NCI-H2171 (cell line): ENCODE measurements around the gene GPR158.

Source experiments
- DNase-seq: peaks from one replicate; lab custom pipeline; 2025; lab: John Stamatoyannopoulos, UW

The GPR158 gene

DNA sequence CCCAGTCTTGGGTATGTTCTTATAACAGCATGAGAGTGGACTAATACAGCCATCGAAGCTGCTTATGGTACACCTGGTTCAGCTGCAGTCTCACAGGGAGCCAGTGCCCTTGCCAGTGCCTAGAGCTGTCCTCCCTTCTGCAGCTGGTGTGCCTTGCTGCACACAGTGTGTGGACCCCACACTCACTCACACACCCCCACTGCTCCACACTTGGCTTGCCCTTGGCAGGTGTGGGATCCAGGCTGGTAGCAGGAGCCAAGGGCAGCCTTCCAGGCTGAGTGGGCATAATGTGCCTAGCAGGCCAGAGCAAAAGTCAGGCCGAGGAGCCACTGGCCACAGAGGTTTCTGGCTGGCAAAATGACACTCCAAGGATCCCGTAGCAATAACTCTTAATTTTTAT is 217.3 kb downstream of the GPR158 start:
- DNase-seq, result no peak

- DNase-seq, result no peak
These were observed 218.8 kb downstream of the GPR158 start for GRCh38 chr10:25393621-25394020.

DNA sequence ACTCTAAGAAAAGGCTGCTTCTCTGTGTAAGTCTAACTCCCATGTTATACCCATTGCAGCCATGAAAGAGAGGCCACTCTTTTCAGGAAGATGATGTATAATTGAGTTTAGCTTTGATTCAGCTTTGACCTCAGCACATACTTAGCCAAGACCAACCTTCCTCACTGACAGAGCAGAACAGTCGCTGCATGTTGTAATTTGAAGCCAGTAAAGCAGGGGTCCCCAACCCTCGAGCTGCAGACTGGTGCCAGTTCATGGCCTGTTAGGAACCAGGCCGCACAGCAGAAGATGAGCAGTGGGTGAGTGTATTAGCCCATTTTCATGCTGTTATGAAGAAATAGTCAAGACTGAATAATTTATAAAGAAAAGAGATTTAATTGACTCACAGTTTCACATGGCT is 223.9 kb downstream of the GPR158 start:
- DNase-seq, result no peak

GRCh38 chr10:25405871-25406270 is 231.1 kb downstream of the GPR158 start:
- DNase-seq, result no peak

GRCh38 chr10:25417611-25418010 is 242.8 kb downstream of the GPR158 start:
- DNase-seq, result no peak

DNA sequence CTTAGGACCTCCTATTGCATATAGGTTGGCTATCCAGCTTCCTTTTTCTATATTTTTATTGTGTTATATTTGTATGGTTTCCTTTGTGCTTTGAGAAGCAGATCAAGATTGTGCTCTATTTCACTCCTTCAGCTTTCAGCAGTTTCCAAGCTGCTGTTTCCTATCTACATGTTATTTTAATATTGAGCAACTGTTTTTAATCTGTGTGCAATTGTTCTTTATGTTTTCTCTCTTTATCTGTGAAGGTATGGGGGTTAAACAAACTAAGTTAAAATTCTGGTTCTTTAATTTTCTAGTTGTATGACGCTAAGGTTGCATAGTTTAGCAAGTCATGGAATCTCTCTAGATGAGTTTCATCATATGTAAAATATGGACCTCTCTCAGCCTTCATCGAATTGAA is 251.0 kb downstream of the GPR158 start:
- no peak for DNase-seq

- no peak for DNase-seq
These were observed 261.6 kb downstream of the GPR158 start for GRCh38 chr10:25436431-25436830.

DNA sequence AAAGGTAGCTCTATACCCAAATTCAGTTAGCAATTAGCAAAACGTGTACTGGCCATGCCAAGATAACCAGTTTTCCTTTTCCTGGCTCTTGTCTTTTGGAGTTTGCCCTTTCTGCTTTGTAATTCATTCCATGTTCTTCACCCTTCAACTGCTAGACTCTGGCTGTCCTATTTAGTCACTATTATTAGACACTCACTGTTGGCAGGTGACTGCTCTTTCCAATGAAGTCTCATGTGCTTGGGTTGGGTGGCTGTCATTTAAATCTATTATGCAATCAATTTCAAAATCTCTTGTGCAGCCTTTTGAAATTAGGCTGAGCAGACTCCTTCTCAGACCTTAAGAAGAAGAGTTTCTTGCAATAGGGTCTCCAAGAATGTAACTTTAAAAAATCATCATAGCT is 266.5 kb downstream of the GPR158 start:
- DNase-seq, result no peak

GRCh38 chr10:25444266-25444665 is 269.5 kb downstream of the GPR158 start:
- DNase-seq, result no peak

DNA sequence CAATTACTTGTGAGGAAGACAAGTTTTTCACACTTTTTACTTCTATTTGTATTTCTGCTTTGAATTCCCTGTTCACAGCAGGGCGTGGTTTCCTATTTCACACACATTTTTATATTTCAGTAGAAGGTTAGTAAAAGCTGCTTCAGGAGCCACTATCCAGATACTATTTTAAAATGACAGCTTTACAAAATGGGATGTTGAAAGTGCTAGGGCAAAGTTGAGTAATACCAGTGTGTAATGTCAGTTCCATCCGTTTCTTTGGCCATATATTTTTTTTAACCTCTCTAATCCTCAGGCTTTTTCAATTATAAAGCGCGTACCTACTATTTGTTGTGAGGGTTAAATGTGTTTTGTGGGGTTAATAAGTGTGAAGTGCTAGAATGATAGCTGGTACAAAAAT is 276.6 kb downstream of the GPR158 start:
- DNase-seq, result no peak

GRCh38 chr10:25453619-25454018 is 278.8 kb downstream of the GPR158 start:
- DNase-seq, result no peak

- no peak for DNase-seq
These were observed 281.3 kb downstream of the GPR158 start for GRCh38 chr10:25455980-25456567.

DNA sequence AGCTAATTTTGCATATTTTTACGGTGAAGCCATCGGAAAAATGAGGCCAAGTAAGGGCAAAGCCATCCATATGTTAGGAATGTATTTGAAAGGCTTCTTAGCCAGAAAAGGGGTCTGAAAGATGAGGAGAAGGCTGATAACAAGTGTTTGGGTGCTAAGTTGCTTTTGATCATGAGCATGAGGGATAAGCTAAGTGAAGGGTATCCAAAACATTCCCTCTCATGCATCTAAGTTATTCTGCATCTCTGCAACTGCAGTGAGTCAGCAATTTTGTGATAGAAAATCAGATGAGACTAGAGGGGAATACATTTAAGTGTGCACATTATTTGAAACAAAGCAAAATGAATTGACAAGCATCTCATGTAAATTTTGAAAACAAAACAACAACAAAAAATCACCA is 282.8 kb downstream of the GPR158 start:
- no peak for DNase-seq

DNA sequence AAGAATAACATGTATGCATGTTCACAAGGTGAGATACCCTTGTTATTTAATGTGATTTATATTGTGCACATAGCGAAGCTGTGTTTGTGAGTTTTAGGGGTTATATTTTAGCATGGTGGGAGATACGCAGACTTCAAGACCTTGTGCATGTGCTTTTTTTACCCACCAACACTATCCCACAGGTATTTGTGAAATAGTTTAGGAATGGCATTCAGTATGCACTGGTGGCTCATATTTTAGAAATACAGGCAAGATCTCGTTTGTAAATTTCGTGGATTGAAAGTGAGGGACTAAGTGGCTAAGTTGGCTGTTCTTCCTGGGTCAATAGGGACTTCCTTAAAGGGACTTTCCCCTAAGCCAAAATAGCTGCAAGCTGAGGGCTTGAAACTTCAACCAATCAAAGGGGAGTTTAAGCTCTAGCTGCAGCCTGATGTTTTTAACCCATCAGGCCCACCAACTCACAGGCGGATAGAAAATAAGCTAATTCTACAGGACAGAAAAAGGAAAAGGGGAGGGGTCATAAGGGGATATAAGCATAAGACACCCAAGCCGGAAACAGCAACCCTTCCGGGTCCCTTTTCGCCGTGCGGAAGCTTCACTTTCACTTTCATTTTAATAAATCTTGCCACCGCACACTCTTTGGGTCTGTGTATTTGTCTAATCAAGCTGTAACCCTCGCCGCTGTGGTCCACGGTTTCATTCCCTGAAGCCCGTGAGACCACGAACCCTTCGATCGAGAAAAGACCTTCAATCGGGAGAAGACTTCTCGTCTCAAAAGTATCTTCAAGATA is 291.0 kb downstream of the GPR158 start:
- no peak for DNase-seq

DNA sequence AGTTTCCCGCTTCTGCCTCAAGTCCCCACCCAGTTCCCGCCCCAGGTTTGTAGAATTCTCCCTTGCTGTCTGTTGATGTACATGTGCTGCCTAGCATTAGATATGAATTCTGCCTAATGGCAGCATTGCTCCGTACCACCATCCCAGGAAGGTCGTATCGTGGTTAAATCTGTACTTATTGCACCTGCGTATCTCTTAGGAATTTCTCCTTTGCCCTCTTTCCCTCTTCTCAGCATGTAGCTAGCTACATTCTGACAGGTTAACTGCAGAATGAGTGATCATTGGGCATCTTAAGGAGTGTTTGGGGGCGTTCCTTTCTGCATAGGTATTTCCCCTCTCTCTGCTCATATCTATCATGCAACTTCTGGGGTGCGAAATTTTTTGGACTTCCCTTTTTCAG is 293.1 kb downstream of the GPR158 start:
- no peak for DNase-seq

DNA sequence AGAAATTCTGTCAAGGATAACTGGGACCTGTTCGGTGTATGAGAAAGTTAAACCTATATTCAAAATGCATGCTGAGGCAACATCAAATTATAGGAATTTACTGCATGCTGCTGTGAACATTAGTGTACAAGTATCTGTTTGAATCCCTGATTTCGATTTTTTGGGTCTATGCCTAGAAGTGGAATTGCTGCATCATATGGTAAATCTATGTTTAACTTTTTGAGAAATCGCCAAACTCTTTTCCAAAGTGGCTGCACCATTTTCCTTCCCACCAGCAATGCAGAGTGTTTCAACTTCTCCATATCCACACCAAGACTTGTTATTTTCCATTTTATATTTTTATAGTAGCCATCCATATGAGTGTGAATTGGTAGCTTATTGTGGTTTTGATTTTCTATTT is 306.7 kb downstream of the GPR158 start:
- no peak for DNase-seq

DNA sequence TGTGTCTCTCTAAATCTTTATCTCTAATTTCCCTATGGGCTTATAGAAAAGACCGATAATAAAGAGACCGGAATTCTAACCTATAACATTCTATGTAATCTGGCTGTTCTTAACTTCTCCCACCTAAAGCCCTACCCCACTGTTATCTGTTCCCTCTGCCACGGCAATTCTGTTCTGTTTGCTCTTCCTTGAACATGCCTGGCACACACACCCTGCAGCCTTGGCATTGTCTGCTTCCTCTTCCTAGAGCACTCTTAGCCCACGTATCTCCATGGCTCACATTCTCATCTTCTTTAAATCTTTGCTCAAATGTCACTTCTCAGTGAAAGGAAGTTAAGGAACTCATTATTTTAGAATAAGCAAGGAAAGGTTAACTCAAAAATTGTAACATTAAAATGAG is 309.2 kb downstream of the GPR158 start:
- no peak for DNase-seq

DNA sequence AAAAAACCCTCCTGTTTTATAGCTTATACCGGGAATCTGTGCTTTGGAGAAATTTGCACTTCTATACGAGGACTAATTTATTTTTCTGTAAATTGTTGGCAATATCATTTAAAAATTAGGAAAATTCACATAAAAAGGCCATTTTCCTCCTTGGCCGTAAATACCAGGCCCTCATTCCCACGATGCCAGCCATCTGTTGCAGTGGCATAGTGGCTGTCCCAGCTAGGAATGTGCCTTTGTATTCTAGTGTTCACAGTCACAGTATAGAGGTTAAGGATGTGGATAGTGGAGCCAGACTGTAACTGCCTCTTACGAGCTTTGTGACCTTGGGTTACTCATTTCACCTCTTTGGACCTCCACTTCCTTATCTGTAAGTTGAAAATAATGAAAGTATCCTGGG is 312.5 kb downstream of the GPR158 start:
- DNase-seq, result no peak

- DNase-seq, result no peak
These were observed 317.2 kb downstream of the GPR158 start for GRCh38 chr10:25492040-25492439.

DNA sequence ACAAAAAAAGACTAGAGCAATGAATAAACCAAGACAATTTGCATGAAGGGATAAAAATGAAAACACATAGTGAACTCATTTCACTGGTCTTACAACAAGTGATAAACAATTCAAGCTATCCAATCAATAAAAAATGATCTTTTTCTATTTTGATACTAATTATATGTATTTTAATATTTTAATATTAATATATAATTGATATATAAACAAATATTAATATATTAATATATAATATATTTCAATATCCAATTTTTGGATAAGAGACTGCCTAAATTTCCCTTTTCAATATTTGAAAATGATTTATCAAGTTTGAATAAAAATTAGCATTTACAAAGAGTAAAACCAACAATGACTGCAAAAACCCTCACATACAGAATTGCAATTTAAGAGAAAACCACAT is 317.9 kb downstream of the GPR158 start:
- no peak for DNase-seq

DNA sequence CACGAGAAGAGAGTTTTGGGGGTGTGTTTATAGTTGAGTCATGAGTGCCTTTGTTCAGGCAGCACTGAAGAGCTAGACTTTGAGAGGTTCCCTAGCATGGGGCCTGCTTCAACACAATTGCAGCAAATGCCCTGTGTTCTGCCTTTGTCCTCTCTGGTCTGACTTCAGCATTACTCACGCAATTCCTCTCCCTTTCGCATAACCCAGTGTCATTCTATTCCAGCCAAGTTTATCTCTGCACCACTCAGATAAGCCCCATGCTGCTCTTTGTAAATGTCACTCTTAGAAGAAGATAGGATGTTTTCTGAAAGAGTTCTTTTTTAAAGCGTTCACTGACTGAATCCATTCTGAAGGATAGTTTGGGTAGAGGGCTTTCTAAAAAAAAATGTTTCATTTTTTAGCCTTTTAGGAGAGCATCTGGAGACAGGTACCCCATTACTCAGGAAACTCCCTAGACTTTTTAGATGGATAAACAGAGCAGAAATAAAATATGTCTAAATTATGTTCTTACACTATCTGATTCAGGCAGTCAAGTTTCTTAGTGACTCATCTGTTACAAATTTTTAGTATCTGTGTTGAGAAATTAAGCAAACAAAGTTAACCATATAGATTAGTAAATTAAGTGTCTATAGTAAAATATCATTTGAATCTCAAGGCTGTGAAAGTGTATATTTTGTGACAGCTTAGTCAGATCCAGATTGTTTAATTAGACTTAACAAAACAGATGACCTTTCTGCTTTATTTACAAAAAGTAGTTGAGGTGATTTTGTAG is 318.5 kb downstream of the GPR158 start:
- no peak for DNase-seq

- no peak for DNase-seq
These were observed 322.4 kb downstream of the GPR158 start for GRCh38 chr10:25497246-25497645.

- DNase-seq, result no peak
These were observed 323.8 kb downstream of the GPR158 start for GRCh38 chr10:25498645-25499044.
